T-helper 17 cell (primary cell): Measurements from ENCODE around the gene C12orf75. TPM values are rescaled to one million over a fixed set of nuclear protein-coding genes. Genes with fewer than 3 reads are reported as not detected.

Experiments used
- ATAC-seq: fragments of 150-1000 bp; cut with Tn5 transposase; 2 replicates; pipeline ENCODE4 v1.10.0; 2021; ENCODE audit warnings: mild to moderate bottlenecking, moderate library complexity
- DNase-seq, 3 donors: peaks; one replicate each; pipeline versions ENCODE4 v3.0.0 to v3.0.0-alpha.2; 2020 to 2021
- H3K9me3 ChIP-seq: one replicate; pipeline ENCODE4 v1.7.0; 2013; ENCODE audit warnings: low read length, mild to moderate bottlenecking; ENCODE audit not compliant: control insufficient read depth, poor library complexity, severe bottlenecking
- H3K27ac Mint-ChIP-seq: one replicate; pipeline ENCODE4 v1.8.0; 2022; ENCODE audit warnings: mild to moderate bottlenecking, moderate library complexity, mixed read lengths
- H3K27me3 Mint-ChIP-seq: one replicate; pipeline ENCODE4 v1.8.0; 2022; ENCODE audit warnings: mixed read lengths
- H3K36me3 Mint-ChIP-seq: one replicate; pipeline ENCODE4 v1.8.0; 2022; ENCODE audit warnings: low read depth, mixed read lengths
- H3K4me1 Mint-ChIP-seq: one replicate; pipeline ENCODE4 v1.8.0; 2022; ENCODE audit warnings: mild to moderate bottlenecking, mixed read lengths
- H3K4me3 Mint-ChIP-seq: one replicate; pipeline ENCODE4 v1.8.0; 2022; ENCODE audit warnings: mild to moderate bottlenecking, moderate library complexity, mixed read lengths
- total RNA-seq, 4 donors: library from RNA in 2 of 4; stranded (reverse) in 2 of 4; gene quantifications; one replicate each; pipeline ENCODE4 v1.2.3 and lab custom pipeline; 2022 to 2026

C12orf75 gene
- total RNA-seq, 2 donors from 2014 or later = 33.2 to 41.3 TPM

DNA sequence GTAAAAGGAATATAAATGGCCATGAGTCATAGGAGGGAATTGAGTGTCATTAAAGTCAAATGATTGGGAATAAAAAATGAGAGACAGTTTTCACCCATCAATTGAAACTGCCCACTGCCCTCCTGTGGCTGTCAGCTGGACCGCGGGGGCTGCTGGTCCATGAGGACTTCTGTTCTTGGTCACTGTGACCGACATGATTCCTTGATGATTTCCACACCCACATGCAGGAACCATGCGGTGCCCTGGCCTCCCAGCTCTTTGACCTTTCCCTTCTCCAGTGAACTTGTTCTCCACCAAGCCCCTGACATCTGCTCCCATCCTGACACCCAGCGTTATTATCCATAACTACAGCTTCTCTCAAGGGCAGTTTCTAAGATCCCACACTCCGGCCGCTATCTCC, 48.4 kb downstream of the C12orf75 start:
- Mint-ChIP-seq H3K4me1 (peaks cover 3% of the 10 kb centered on the region), H3K4me3 (no peak overlapping the region), H3K36me3 (peaks cover 6% of the 10 kb centered on the region), H3K27ac (no peak overlapping the region), H3K27me3 (no peaks in the 10 kb centered on the region)
- H3K9me3 ChIP-seq = no peaks in the 10 kb centered on the region
- ATAC-seq (no peak), DNase-seq (no peak)

DNA sequence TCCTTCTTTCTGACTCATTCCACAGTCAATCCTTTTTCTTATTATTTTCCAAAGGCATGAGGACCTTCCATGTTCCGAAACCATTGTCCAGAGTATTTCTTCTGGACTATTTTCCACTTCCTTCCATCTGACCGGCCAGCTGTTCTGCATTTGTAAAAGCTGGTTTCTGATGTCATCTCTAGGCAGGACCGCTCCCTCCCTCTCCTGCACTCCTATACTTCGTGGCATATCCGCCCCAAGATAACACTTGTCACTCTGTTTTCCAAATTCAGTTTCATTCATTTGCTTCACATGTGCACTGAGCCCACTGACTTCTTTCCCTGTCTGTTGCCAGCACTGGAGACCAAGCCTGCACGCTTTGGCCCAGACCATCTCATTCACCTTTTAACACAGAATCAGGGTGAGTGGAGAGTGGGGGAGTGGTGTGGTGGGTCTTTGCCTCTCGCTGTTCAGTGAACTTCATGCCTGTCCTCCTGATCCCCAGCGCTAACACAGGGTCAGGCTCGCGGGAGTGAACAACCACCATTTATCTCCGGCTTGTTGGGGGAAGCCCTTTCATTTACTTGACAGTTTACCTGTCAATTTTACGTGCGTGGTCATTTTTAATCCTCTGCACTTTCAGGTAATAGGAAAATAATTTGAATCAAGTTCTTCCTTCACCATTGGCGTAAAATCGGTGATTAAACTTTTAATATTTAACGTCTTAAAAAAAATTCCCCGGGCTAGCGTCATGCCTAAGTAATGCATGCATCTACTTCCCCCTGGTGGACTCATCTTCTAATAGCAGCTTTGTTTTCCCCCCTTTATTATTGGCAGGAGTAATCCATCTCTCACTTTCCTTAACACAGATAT, 52.5 kb downstream of the C12orf75 start:
- no peaks in the 10 kb centered on the region for H3K36me3 Mint-ChIP-seq
- H3K27me3 Mint-ChIP-seq = no peaks in the 10 kb centered on the region
- no peak overlapping the region for H3K27ac Mint-ChIP-seq
- DNase-seq = no peak
- ATAC-seq = peak; percentile 64
- H3K9me3 ChIP-seq = no peaks in the 10 kb centered on the region
- no peak overlapping the region for H3K4me3 Mint-ChIP-seq
- H3K4me1 Mint-ChIP-seq = peaks cover 4% of the 10 kb centered on the region

DNA sequence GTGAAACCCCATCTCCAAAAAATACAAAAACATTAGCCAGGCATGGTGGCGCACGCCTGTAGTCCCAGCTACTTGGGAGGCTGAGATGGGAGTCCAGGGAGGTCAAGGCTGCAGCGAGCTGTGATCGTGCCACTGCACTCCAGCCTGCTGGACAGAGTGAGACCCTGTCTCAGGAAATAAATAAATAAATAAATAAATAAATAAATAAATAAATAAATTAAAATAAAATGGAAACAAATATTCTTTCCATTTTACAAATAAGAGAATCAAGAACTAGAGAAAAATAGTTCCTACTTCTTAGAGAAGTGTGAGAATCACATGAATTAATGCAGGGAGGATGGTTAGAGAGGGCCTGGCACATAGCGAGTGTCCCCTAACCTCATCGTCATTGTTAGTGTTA, 53.7 kb downstream of the C12orf75 start:
- no peaks in the 10 kb centered on the region for H3K9me3 ChIP-seq
- Mint-ChIP-seq H3K27me3 (no peaks in the 10 kb centered on the region), H3K4me3 (no peak overlapping the region), H3K27ac (no peak overlapping the region), H3K36me3 (no peaks in the 10 kb centered on the region), H3K4me1 (peaks cover 4% of the 10 kb centered on the region)
- no peak for ATAC-seq
- DNase-seq = no peak

DNA sequence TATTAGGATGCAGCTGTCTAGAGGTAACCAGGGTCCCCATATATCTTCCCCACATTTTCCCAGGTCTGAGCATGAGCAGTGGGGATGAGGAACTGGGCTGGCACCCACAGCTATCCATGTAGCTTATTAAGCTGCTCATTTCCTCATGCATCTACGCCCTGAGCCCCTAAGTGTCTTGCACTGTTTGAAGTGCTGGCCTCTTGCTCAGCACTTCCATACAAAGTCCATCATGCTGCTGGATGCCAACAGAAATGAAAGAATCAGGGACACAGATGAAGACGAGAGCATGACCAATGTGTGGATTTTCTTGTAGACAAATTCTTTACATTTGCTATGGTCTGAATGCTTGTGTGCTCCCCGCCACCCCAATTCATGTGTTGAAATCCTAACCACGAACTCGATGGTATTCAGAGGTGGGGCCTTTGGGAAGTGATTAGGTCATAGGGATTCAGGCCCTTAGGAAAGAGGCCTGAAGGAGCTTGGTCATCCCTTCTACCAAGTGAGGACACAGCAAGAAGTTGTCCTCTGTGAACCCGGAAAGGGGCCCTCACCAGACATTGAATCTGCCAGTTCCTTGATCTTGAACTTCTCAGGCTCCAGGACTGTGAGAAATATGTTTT, 54.5 kb downstream of the C12orf75 start:
- DNase-seq = no peak
- ATAC-seq = no peak
- no peaks in the 10 kb centered on the region for H3K36me3 Mint-ChIP-seq
- H3K4me3 Mint-ChIP-seq = no peak overlapping the region
- peaks cover 4% of the 10 kb centered on the region for H3K4me1 Mint-ChIP-seq
- H3K27me3 Mint-ChIP-seq = no peaks in the 10 kb centered on the region
- H3K27ac Mint-ChIP-seq = no peak overlapping the region
- no peaks in the 10 kb centered on the region for H3K9me3 ChIP-seq

DNA sequence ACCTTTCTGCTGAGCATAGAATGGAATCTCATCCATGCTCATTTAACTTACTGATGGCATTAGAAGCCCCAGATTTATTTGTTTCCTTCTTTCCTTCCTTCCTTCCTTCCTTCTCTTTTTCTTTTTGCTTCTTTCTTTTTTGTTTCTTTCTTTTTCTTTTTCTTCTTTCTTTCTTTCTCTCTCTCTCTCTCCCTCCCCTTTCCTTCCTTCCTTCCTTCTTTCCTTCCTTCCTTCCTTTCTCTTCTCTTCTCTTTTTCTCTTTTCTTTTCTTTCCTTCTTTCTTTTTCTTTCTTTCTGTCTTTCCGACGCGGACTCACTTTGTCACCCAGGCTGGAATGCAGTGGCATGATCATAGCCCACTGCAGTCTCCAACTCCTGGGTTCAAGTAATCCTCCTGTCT, 55.9 kb downstream of the C12orf75 start:
- no peaks in the 10 kb centered on the region for H3K9me3 ChIP-seq
- H3K4me3 Mint-ChIP-seq = no peak overlapping the region
- peak overlapping the region; percentile 81 for H3K27ac Mint-ChIP-seq
- peaks cover 1% of the 10 kb centered on the region for H3K36me3 Mint-ChIP-seq
- ATAC-seq (no peak), DNase-seq (no peak)
- H3K4me1 Mint-ChIP-seq = peaks cover 6% of the 10 kb centered on the region
- peaks cover 6% of the 10 kb centered on the region for H3K27me3 Mint-ChIP-seq

DNA sequence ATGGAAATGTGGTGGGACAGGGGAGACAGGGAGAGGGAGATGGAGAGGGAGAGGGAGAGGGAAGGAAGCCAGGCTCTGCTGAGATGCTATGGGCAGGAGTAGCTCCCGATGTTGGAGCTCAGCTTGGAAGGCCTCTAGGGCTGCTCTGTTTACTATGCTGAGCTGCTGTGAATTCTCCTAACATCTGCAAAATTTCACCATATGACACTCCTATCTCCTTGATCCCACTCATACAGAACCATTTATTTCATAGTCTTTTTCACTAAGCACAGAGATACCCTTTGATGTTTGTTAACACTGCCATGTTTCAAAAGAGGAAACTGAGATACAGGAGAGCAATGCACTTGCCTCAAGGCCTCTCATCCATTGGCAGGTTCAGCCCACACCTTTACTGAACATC, 60.7 kb downstream of the C12orf75 start:
- Mint-ChIP-seq H3K4me1 (peaks cover 12% of the 10 kb centered on the region), H3K27me3 (peaks cover 15% of the 10 kb centered on the region), H3K27ac (peak overlapping the region; percentile 79), H3K4me3 (no peak overlapping the region), H3K36me3 (peaks cover 3% of the 10 kb centered on the region)
- H3K9me3 ChIP-seq = no peaks in the 10 kb centered on the region
- DNase-seq (no peak), ATAC-seq (no peak)

DNA sequence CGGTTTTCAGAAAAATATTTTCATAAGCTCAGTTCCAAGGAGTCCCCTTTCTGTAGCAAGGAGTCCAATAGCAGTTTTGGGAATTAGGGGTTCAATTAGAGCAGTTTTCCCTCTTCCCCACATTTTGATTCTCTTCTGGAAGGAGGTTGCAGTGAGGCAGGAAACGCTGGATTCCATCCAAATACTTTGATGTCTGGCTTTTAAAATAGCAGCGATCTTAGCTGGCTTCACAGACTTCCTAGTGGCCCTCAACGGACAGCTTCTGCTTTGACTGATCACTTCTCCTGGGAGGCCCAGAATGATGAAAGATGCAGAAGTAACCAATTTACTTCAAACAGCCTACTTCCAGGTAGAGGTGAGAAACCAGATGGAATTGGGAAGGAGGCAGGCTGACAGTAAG, 63.1 kb downstream of the C12orf75 start:
- H3K27me3 Mint-ChIP-seq = peaks cover 15% of the 10 kb centered on the region
- no peaks in the 10 kb centered on the region for H3K9me3 ChIP-seq
- no peak for DNase-seq
- H3K4me1 Mint-ChIP-seq = peaks cover 9% of the 10 kb centered on the region
- H3K27ac Mint-ChIP-seq = no peak overlapping the region
- no peak overlapping the region for H3K4me3 Mint-ChIP-seq
- peaks cover 3% of the 10 kb centered on the region for H3K36me3 Mint-ChIP-seq
- no peak for ATAC-seq

DNA sequence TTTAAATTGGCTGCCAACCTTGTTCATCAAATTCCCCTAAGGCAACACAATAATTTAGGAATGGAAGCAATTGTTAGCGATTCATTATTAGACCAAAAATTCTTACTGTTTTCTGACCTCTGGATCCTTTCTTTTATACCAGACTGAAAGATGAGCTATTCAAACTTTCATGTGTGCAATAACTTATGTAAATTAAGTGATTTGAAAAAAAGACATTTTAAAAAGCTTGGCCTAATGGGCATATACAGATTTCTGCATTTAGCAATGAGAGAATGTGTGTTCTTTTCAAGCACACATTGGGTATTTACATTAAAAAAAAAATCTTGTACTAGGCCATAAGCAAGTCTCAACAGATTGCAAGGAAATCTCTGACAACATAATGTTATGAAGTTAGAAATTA, 65.5 kb downstream of the C12orf75 start:
- no peaks in the 10 kb centered on the region for H3K9me3 ChIP-seq
- peaks cover 9% of the 10 kb centered on the region for H3K4me1 Mint-ChIP-seq
- DNase-seq (no peak), ATAC-seq (no peak)
- no peak overlapping the region for H3K4me3 Mint-ChIP-seq
- no peak overlapping the region for H3K27ac Mint-ChIP-seq
- H3K36me3 Mint-ChIP-seq = peaks cover 3% of the 10 kb centered on the region
- H3K27me3 Mint-ChIP-seq = peaks cover 14% of the 10 kb centered on the region

DNA sequence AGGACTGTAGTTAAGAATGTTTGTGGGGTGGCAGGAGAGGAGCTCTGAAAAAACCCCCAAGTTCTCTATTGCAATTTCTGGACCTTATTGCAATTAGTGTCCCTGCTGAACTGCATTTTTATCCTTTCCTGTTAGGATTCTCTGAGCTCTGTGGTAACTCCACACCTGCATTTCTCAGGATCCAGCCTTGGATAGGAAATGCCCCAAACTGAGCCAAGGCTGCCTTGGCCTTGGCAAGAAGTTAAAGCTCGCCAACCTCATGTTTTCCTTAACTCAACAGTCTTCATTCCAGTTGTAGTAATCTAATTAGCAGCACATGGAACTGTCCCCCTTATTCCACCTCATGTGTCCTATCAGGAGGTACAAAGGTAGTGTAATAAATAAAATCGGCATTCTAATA, 66.5 kb downstream of the C12orf75 start:
- Mint-ChIP-seq H3K27me3 (peaks cover 4% of the 10 kb centered on the region), H3K4me3 (no peak overlapping the region), H3K27ac (no peak overlapping the region), H3K4me1 (peaks cover 2% of the 10 kb centered on the region), H3K36me3 (no peaks in the 10 kb centered on the region)
- no peak for ATAC-seq
- DNase-seq = no peak
- H3K9me3 ChIP-seq = no peaks in the 10 kb centered on the region

DNA sequence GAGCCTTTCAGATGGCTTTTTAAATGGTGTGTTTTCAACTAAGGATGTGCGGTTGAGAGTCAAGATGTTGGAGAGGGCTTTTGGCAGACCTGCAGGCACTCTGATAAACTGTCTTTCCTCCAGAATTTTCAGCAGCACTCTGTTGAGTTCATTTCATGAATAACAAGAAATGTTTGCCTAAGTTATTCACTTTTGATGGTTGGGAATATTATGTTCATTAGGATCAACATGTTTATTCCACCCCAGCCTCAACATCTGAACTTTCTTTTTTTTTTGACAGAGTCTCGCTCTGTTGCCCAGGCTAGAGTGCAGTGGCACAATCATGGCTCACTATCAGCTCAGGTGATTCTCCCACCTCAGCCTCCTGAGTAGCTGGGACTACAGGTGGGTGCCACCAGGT, 68.4 kb downstream of the C12orf75 start:
- Mint-ChIP-seq H3K36me3 (no peaks in the 10 kb centered on the region), H3K4me3 (no peak overlapping the region), H3K27me3 (no peaks in the 10 kb centered on the region), H3K27ac (no peak overlapping the region), H3K4me1 (no peaks in the 10 kb centered on the region)
- DNase-seq (no peak), ATAC-seq (no peak)
- H3K9me3 ChIP-seq = no peaks in the 10 kb centered on the region

DNA sequence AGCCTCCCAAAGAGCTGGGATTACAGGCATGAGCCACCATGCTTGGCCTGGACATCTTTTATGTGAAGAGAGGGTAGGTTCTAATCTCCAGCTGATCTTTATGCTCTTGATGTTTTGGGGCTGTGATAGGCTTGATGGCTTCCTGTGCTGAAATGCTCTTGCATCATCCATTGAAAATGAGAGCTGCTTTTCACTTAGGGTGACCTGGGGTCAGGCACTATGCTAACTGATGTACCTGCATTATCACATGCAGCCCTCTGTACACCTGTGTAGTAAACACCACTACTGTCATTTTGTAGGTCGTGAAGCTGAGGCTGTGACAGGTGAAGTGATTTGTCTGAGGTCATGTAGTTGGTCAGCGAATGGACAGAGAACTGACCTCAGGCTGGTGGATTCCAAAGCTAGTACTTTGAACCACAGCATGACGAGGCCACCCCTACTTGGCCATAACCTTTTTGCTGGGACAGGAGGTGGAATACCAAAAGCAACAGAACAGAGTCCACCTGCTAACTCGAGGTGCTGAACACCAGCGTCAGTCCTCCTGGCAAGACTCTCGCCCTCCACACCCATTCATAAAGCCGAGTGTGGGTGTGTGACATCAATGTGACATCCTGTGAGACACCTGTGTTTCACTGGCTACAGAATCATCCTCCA, 69.1 kb downstream of the C12orf75 start:
- no peaks in the 10 kb centered on the region for H3K4me1 Mint-ChIP-seq
- DNase-seq = no peak
- no peaks in the 10 kb centered on the region for H3K27me3 Mint-ChIP-seq
- no peaks in the 10 kb centered on the region for H3K36me3 Mint-ChIP-seq
- no peak overlapping the region for H3K27ac Mint-ChIP-seq
- ATAC-seq = no peak
- no peak overlapping the region for H3K4me3 Mint-ChIP-seq
- H3K9me3 ChIP-seq = no peaks in the 10 kb centered on the region

DNA sequence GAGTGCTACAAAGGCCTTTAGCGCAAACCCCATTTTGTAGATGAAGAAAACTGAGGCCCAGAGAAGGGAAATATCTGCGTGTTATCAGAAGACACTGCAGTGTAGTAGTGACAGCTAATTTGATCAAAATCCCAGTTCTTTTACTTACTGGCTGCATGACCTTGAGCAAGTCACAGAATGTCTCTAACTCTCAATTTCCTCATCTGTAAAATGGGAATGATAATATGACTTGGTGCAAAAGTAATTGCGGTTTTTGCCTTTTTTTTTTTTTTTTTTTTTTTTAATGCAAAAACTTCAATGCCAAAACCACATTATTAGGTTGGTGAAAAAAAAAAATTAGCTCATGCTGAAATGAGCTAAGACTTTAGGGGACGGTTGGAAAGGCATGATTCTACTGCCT, 69.7 kb downstream of the C12orf75 start:
- Mint-ChIP-seq H3K4me3 (no peak overlapping the region), H3K36me3 (no peaks in the 10 kb centered on the region), H3K4me1 (no peaks in the 10 kb centered on the region), H3K27me3 (no peaks in the 10 kb centered on the region), H3K27ac (no peak overlapping the region)
- ATAC-seq = no peak
- no peaks in the 10 kb centered on the region for H3K9me3 ChIP-seq
- no peak for DNase-seq

DNA sequence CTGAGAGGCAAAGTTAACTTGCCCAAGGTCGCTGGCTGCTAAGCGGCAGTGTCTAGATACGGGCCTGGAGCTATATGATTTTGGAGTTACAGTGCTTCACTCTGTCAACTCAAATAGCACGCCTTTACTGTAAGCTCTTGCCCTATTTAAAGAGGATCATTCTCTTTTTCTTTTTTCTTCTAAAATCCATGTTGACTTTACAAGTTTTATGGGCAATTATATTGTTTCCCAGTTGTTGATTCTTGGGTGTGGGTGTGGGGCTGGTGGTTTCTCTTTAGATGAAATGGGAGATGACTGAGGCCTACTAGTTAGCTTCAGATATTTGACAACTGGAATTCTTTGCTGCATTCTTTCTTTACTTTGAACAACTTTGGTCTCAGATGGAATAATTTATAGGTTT, 70.7 kb downstream of the C12orf75 start:
- H3K9me3 ChIP-seq = no peaks in the 10 kb centered on the region
- Mint-ChIP-seq H3K4me1 (no peaks in the 10 kb centered on the region), H3K36me3 (no peaks in the 10 kb centered on the region), H3K4me3 (no peak overlapping the region), H3K27ac (no peak overlapping the region), H3K27me3 (no peaks in the 10 kb centered on the region)
- ATAC-seq (no peak), DNase-seq (no peak)
